Heart left ventricle (tissue), 16 donors: ENCODE results near the gene TBL1Y. TPM values are rescaled to one million over a fixed set of nuclear protein-coding genes. Genes with fewer than 3 reads are reported as not detected.
"Not testable (repeated sequence)": the region's sequence is repeated elsewhere in the genome, so short reads cannot be mapped to it uniquely, and the experiment has no call there.

ENCODE experiments used
- ATAC-seq, 4 donors: fragments of 200-7000 bp; cut with Tn5 transposase; one replicate each; pipeline ENCODE4 v1.9.1; 2020 to 2022; ENCODE audit warnings: moderate library complexity in 4 of 4, mild to moderate bottlenecking in 3 of 4, moderate number of reproducible peaks in 1 of 4
- DNase-seq, 5 donors: peaks; one replicate each; pipeline ENCODE4 v3.0.0-alpha.2; 2020
- H3K27ac ChIP-seq, 12 donors: fragments of 200-600 bp; sonication (generic) in 4 of 12; one replicate each; pipeline versions ENCODE4 v1.5.0 to v1.8.0; 2016 to 2022; ENCODE audit warnings: mild to moderate bottlenecking in 2 of 12
- H3K27me3 ChIP-seq, 9 donors: fragments of 200-600 bp; sonication (generic) in 2 of 9; one replicate each; pipeline versions ENCODE4 v1.5.1 to v1.8.0; 2016 to 2022; ENCODE audit warnings: mild to moderate bottlenecking in 3 of 9
- H3K36me3 ChIP-seq, 9 donors: fragments of 200-600 bp; sonication (generic) in 2 of 9; one replicate each; pipeline versions ENCODE4 v1.5.0 to v1.8.0; 2018 to 2022; ENCODE audit warnings: mild to moderate bottlenecking in 2 of 9
- H3K4me1 ChIP-seq, 12 donors: fragments of 200-600 bp; sonication (generic) in 4 of 12; one replicate each; pipeline versions ENCODE4 v1.5.0 to v1.8.0; 2016 to 2022; ENCODE audit warnings: mild to moderate bottlenecking in 3 of 12
- H3K4me3 ChIP-seq, 12 donors: fragments of 200-600 bp; sonication (generic) in 4 of 12; one replicate each; pipeline versions ENCODE4 v1.5.0 to v1.8.0; 2017 to 2022; ENCODE audit warnings: mild to moderate bottlenecking in 9 of 12, moderate library complexity in 4 of 12
- H3K9me3 ChIP-seq, 12 donors: fragments of 200-600 bp; sonication (generic) in 4 of 12; one replicate each; pipeline versions ENCODE4 v1.5.0 to v1.8.0; 2016 to 2022; ENCODE audit warnings: mild to moderate bottlenecking in 1 of 12
- POLR2A ChIP-seq, 2 donors: fragments of 450-650 bp; IDR thresholded peaks; one replicate each; pipeline ENCODE4 v1.6.1; 2017; ENCODE audit warnings: antibody characterized with exemption in 2 of 2, mild to moderate bottlenecking in 2 of 2, moderate library complexity in 2 of 2
- WGBS, 4 donors: extraction: QIAGEN DNeasy Blood & Tissue Kit in 2 of 4; methylation state at CpG; one replicate each; pipeline versions ENCODE4 v1.1.5 to v1.1.7; 2013 to 2018; 5-methylcytosine and 5-hydroxymethylcytosine counted together
- intact Hi-C, 10 donors: fragments of 100-400 bp; cut with DNase I; formaldehyde crosslinking; loops; one replicate each; pipeline versions ENCODE4 v1.11.1 to v1.14.2; 2022
- polyA plus RNA-seq, 2 donors: library from polyadenylated mRNA; stranded (reverse); fragments of 200-250 nt; gene quantifications; one replicate each; pipeline ENCODE4 v1.2.3, GENCODE V29; 2013
- total RNA-seq, 9 donors: library from RNA; depleted of rRNA in 2 of 9; stranded (reverse); fragments of >200 nt in 2 of 9; fragmentation: NEBNext Ultra II Directional in 3 of 9; extraction: Animal tissue kit (Norgen Biotek cat#: 25700) in 3 of 9; gene quantifications; one replicate each; pipeline versions ENCODE4 v1.1.0 to v1.2.4, GENCODE V29; 2016 to 2023
- TF ChIP-seq, protein P1 (sequence below), 12 donors: fragments of 200-600 bp; sonication (generic) in 4 of 12; IDR thresholded peaks; one replicate each; pipeline versions ENCODE4 v1.5.0 to v1.8.0; 2018 to 2022; ENCODE audit warnings: antibody characterized with exemption in 12 of 12, mild to moderate bottlenecking in 5 of 12
- donor health status: ischemic (EF 13 %, LVEDD 7.1; RV severe dilation, severe dysfunction).
- donor health status: healthy with polysubstance abuse.
- donor health status: DM: no; HTN: yes; CAD: no.
- donor health status: DM: no; HTN: no; CAD: no.
- donor health status: ischemic (EF 25% LVEDD 6.9; RV normal size, moderate dysfunction).
- donor health status: ischemic (EF 25% LVEDD 5.7; RV mildly dilated, moderate dysfunction).
- donor health status: healthy.
- donor health status: DM: yes; HTN: yes; CAD: no.
- donor health status: ischemic (EF 35%, LVEDD 5.7; RV mildly dilated, moderate dysfunction).
- donor health status: nonischemic (EF 11% LVEDD 7.7; RV severe dilation, severe dysfunction).
- donor health status: DM: yes; HTN: yes; CAD: no.
- donor health status: PGD.
- donor health status: ischemic (EF 29% LVEDD 5.4; RV normal size, mild dysfunction).
- donor health status: nonischemic (EF 23%, LVEDD 6.1; RV moderate dilation, normal function).

Gene TBL1Y
- total and polyA plus RNA-seq, 11 donors, result 0.25 TPM; not detected in 10

DNA sequence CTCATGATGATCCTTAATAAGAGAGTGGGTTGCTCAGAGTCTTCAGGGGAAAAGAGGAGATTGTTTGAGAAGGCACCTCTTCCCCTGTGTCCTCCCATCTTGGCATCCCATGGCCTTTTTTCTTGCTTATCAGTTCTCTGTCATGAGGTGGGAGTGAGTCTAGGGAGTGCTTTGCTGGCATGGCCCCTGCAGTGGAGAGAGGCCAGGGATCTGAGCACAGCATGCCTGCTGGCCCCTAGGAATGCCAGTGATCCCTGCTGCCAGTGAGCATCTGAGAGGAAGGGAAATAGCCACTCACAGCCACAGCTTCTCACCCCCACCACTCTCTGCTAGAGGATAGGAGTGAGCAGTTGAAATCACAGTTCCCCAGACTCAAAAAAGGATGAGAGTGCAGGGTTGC lies 168.2 kb downstream of the TBL1Y start:
- no peaks in the 10 kb centered on the region for H3K4me1 ChIP-seq
- H3K4me3 ChIP-seq, result no peak overlapping the region
- H3K27me3 ChIP-seq, result no peaks in the 10 kb centered on the region
- ATAC-seq (peak in 1 of 4 donors; percentile 26), DNase-seq (peak in 1 of 5 donors; percentile 6)
- no peaks in the 10 kb centered on the region for H3K9me3 ChIP-seq
- intact Hi-C loops, result no loop called here
- no peak overlapping the region for H3K27ac ChIP-seq
- TF ChIP-seq POLR2A (IDR thresholded peaks at IDR 0.05), result no peak
- TF ChIP-seq, protein P1, sequence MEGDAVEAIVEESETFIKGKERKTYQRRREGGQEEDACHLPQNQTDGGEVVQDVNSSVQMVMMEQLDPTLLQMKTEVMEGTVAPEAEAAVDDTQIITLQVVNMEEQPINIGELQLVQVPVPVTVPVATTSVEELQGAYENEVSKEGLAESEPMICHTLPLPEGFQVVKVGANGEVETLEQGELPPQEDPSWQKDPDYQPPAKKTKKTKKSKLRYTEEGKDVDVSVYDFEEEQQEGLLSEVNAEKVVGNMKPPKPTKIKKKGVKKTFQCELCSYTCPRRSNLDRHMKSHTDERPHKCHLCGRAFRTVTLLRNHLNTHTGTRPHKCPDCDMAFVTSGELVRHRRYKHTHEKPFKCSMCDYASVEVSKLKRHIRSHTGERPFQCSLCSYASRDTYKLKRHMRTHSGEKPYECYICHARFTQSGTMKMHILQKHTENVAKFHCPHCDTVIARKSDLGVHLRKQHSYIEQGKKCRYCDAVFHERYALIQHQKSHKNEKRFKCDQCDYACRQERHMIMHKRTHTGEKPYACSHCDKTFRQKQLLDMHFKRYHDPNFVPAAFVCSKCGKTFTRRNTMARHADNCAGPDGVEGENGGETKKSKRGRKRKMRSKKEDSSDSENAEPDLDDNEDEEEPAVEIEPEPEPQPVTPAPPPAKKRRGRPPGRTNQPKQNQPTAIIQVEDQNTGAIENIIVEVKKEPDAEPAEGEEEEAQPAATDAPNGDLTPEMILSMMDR (IDR thresholded peaks at IDR 0.05), result no peak
- no peaks in the 10 kb centered on the region for H3K36me3 ChIP-seq

DNA sequence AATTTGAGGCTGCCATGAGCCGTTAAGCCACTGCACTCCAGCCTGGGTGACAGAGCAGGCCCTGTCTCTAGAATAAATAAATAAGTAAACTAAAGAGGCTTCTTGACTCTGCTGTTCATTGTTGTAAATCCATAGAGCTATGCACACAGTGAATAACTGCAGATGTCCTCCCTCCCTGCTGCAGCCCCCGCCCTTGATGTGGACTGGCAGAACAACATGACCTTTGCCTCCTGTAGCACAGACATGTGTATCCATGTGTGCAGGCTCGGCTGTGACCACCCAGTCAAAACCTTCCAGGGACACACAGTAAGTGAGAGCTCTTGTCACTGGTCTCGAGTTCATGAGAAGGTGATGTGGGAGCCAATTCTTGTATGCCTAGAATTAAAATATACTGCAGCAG lies 170.1 kb downstream of the TBL1Y start:
- H3K4me3 ChIP-seq, H3K27me3 ChIP-seq, H3K4me1 ChIP-seq, DNase-seq, ATAC-seq, H3K9me3 ChIP-seq, H3K27ac ChIP-seq, H3K36me3 ChIP-seq: not testable (repeated sequence)
- WGBS, 4 donors, result 89 to 91% methylated on average over 4 of the region's 4 CpGs; no CpG with 5 or more reads in 2 of the 4 donors
- intact Hi-C loops, result loop anchor here in 3 of 10 donors (5.0 to 10.0 kb wide), 2 partner anchors 113 to 116 kb away; no protein-coding TSS in a partner anchor

DNA sequence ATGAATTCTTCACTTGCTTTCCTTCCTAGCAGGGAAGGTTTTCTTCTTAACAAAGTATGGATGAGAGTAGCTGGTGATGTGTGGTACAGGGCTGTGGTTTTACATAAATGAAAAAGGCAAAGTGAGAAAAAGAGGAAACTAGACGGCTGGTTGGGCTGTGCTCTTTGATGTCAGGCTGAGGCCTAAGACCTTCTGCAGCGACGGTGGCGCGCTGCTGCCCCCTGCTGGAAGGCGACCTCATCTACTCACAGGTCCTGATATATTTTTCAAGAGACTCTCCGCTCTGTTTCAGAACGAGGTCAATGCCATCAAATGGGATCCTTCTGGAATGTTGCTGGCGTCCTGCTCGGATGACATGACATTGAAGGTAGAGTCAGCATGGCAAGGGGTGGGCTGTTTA lies 175.1 kb downstream of the TBL1Y start:
- DNase-seq (peak in 3 of 5 donors; percentile 40 to 78 (median 52)), ATAC-seq (peak in 1 of 4 donors; percentile 69)
- Histone ChIP-seq H3K9me3 (no peaks in the 10 kb centered on the region), H3K36me3 (no peaks in the 10 kb centered on the region), H3K4me3 (no peak overlapping the region), H3K27ac (no peak overlapping the region), H3K4me1 (no peaks in the 10 kb centered on the region), H3K27me3 (no peaks in the 10 kb centered on the region)
- 3 to 4% methylated on average over 10 of the region's 10 CpGs; no CpG with 5 or more reads in 2 of the 4 donors for WGBS, 4 donors
- no peak for TF ChIP-seq POLR2A (IDR thresholded peaks at IDR 0.05)
- TF ChIP-seq, protein P1 (IDR thresholded peaks at IDR 0.05), result peak in 8 of 12 donors; percentile 54 to 71 (median 63)
- intact Hi-C loops, result loop anchor here in 6 of 10 donors (2.0 to 10.0 kb wide), 4 partner anchors 118 to 123 kb away; no protein-coding TSS in a partner anchor

DNA sequence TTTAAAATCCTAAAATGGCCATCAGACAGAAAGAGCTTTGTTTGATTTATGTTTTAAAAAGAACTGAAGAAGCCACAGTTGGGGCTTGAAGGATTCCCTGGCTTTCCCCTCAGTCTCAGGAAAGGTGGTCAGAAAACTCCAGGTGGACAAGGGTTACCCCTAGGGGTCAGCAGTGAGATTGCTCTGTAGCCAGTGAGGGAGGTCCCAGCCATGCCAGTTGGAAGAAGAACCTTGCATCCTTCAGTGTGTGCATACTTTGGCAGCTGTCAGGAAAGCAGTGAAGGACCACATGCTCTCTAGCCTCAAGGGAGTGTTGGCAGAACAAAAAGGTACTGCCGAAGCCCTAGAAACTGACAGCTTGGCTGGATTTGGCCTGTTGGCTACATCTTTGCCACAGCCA lies 182.3 kb downstream of the TBL1Y start:
- WGBS, 4 donors, result 55 to 56% methylated on average over 1 of the region's 1 CpG; no CpG with 5 or more reads in 2 of the 4 donors
- Histone ChIP-seq H3K36me3 (no peaks in the 10 kb centered on the region), H3K4me3 (no peak overlapping the region), H3K27ac (no peak overlapping the region), H3K9me3 (no peaks in the 10 kb centered on the region), H3K4me1 (no peaks in the 10 kb centered on the region), H3K27me3 (no peaks in the 10 kb centered on the region)
- no peak for ATAC-seq
- intact Hi-C loops, result no loop called here
- TF ChIP-seq, protein P1 (IDR thresholded peaks at IDR 0.05), result peak in 2 of 12 donors; percentile 10
- no peak for TF ChIP-seq POLR2A (IDR thresholded peaks at IDR 0.05)
- no peak for DNase-seq

DNA sequence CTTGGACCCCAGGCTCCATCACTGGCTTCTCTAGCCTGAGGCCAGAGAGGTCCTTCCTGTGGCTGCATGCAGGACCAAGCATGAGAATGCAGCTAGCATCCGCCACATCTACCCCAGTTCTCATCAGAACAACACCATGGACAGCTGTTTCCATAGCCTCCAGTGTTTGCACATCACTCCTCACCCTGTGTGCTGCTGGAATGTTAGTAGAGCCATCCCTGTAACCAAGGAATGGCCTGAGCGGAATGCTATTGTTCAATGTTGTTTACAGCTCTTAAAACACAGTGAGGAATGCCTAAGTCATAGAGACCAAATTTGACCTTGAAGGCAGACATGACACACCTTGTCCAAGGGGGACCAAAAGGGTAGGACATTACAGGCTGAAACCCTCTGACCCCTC lies 183.9 kb downstream of the TBL1Y start:
- ATAC-seq (no peak), DNase-seq (no peak)
- no peak for TF ChIP-seq POLR2A (IDR thresholded peaks at IDR 0.05)
- TF ChIP-seq, protein P1 (IDR thresholded peaks at IDR 0.05), result no peak
- H3K27ac ChIP-seq, result no peak overlapping the region
- no peaks in the 10 kb centered on the region for H3K9me3 ChIP-seq
- 93 to 97% methylated on average over 2 of the region's 2 CpGs; no CpG with 5 or more reads in 2 of the 4 donors for WGBS, 4 donors
- H3K36me3 ChIP-seq, result no peaks in the 10 kb centered on the region
- H3K4me1 ChIP-seq, result no peaks in the 10 kb centered on the region
- intact Hi-C loops, result no loop called here
- H3K27me3 ChIP-seq, result no peaks in the 10 kb centered on the region
- H3K4me3 ChIP-seq, result no peak overlapping the region
